Upper lobe of left lung (tissue), 6 donors: ENCODE results near the gene KRT78. TPM values are rescaled to one million over a fixed set of nuclear protein-coding genes. Genes with fewer than 3 reads are reported as not detected.

ENCODE experiments used
- ATAC-seq, 2 donors: fragments of 200-7000 bp; cut with Tn5 transposase; one replicate each; pipeline ENCODE4 v1.9.1; 2022; ENCODE audit warnings: mild to moderate bottlenecking in 2 of 2, moderate library complexity in 2 of 2; ENCODE audit not compliant: low FRiP score in 2 of 2
- DNase-seq, 2 donors: peaks; one replicate each; pipeline ENCODE4 v3.0.0-alpha.2; 2019 to 2020
- H3K27ac ChIP-seq, 4 donors: fragments of 200-600 bp; sonication (generic); one replicate each; pipeline ENCODE4 v1.5.1; 2016 to 2019
- H3K27me3 ChIP-seq, 4 donors: fragments of 200-600 bp; sonication (generic); one replicate each; pipeline ENCODE4 v1.5.1; 2017 to 2019
- H3K36me3 ChIP-seq, 4 donors: fragments of 200-600 bp; sonication (generic); one replicate each; pipeline ENCODE4 v1.5.1; 2016 to 2019
- H3K4me1 ChIP-seq, 4 donors: fragments of 200-600 bp; sonication (generic); one replicate each; pipeline ENCODE4 v1.5.1; 2018 to 2019
- H3K4me3 ChIP-seq, 4 donors: fragments of 200-600 bp; sonication (generic); one replicate each; pipeline ENCODE4 v1.5.1; 2017 to 2019; ENCODE audit warnings: mild to moderate bottlenecking in 2 of 4, moderate library complexity in 1 of 4
- H3K9me3 ChIP-seq, 4 donors: fragments of 200-600 bp; sonication (generic); one replicate each; pipeline ENCODE4 v1.5.1; 2018 to 2019
- CTCF ChIP-seq, 6 experiments: fragments of 450-650 bp in 4 of 6; fragments of 200-600 bp in 2 of 6; sonication (generic) in 2 of 6; IDR thresholded peaks; one replicate each; pipeline ENCODE4 v1.5.1; 2016 to 2019; ENCODE audit warnings: antibody characterized with exemption in 6 of 6
- EP300 ChIP-seq, 4 donors: sonication (generic); formaldehyde crosslinking; IDR thresholded peaks; one replicate each; pipeline ENCODE4 v1.5.1; 2017; ENCODE audit warnings: antibody characterized with exemption in 4 of 4, control low read depth in 2 of 4
- POLR2A ChIP-seq, 4 donors: fragments of 450-650 bp; IDR thresholded peaks; one replicate each; pipeline ENCODE4 v1.5.1; 2016 to 2017; ENCODE audit warnings: antibody characterized with exemption in 4 of 4, mild to moderate bottlenecking in 2 of 4
- POLR2AphosphoS5 ChIP-seq, 2 donors: sonication (generic); formaldehyde crosslinking; IDR thresholded peaks; one replicate each; pipeline ENCODE4 v1.5.1; 2017; ENCODE audit warnings: antibody characterized with exemption in 2 of 2
- WGBS, 2 donors: methylation state at CpG; one replicate each; pipeline ENCODE4 v1.1.5; 2017 to 2018; 5-methylcytosine and 5-hydroxymethylcytosine counted together
- total RNA-seq, 6 donors: library from RNA; depleted of rRNA in 4 of 6; stranded (reverse); fragments of >200 nt in 4 of 6; gene quantifications; one replicate each; pipeline versions ENCODE4 v1.1.0 to v1.2.1, GENCODE V29; 2016 to 2021
- donor health status: DM: no; HTN: no; CAD: no; lungs with moderate emphysema.
- donor health status: DM: no; HTN: yes; CAD: no; lungs with severe emphysema.

KRT78 gene
- total RNA-seq, 6 donors from 2014 or later: 0.13 to 0.30 TPM; not detected in 4

GRCh38 chr12:52826611-52827498, 21.9 kb downstream of the KRT78 start:
- TF ChIP-seq POLR2A (IDR thresholded peaks at IDR 0.05) (no peak), POLR2AphosphoS5 (IDR thresholded peaks at IDR 0.05) (no peak), CTCF (IDR thresholded peaks at IDR 0.05) (no peak), EP300 (IDR thresholded peaks at IDR 0.05) (no peak)
- DNase-seq (no peak), ATAC-seq (no peak)
- Histone ChIP-seq H3K27me3 (no peaks in the 10 kb centered on the region), H3K36me3 (no peaks in the 10 kb centered on the region), H3K4me3 (no peak overlapping the region), H3K27ac (no peak overlapping the region), H3K4me1 (peaks cover 0 to 12% (median 2%) of the 10 kb centered on the region in 4 donors), H3K9me3 (no peaks in the 10 kb centered on the region)
- WGBS, 2 donors: 87 to 89% methylated on average over 9 to 11 of the region's 11 CpGs

GRCh38 chr12:52825961-52826360, 22.8 kb downstream of the KRT78 start:
- Histone ChIP-seq H3K27ac (no peak overlapping the region), H3K4me3 (no peak overlapping the region), H3K36me3 (no peaks in the 10 kb centered on the region), H3K27me3 (no peaks in the 10 kb centered on the region), H3K9me3 (no peaks in the 10 kb centered on the region), H3K4me1 (peaks cover 0 to 14% (median 2%) of the 10 kb centered on the region in 4 donors)
- ATAC-seq (no peak), DNase-seq (no peak)
- 75 to 80% methylated on average over 4 of the region's 4 CpGs for WGBS, 2 donors
- TF ChIP-seq CTCF (IDR thresholded peaks at IDR 0.05) (no peak), POLR2AphosphoS5 (IDR thresholded peaks at IDR 0.05) (no peak), EP300 (IDR thresholded peaks at IDR 0.05) (no peak), POLR2A (IDR thresholded peaks at IDR 0.05) (no peak)

GRCh38 chr12:52824741-52825410, 23.9 kb downstream of the KRT78 start:
- H3K36me3 ChIP-seq: no peaks in the 10 kb centered on the region
- H3K4me1 ChIP-seq: peaks cover 0 to 14% (median 2%) of the 10 kb centered on the region in 4 donors
- no peak for TF ChIP-seq POLR2A (IDR thresholded peaks at IDR 0.05)
- TF ChIP-seq POLR2AphosphoS5 (IDR thresholded peaks at IDR 0.05): no peak
- no peak for TF ChIP-seq CTCF (IDR thresholded peaks at IDR 0.05)
- TF ChIP-seq EP300 (IDR thresholded peaks at IDR 0.05): no peak
- H3K27ac ChIP-seq: no peak overlapping the region
- WGBS, 2 donors: 92 to 100% methylated on average over 1 to 5 of the region's 5 CpGs
- no peak overlapping the region for H3K4me3 ChIP-seq
- H3K9me3 ChIP-seq: no peaks in the 10 kb centered on the region
- no peaks in the 10 kb centered on the region for H3K27me3 ChIP-seq
- no peak for ATAC-seq
- no peak for DNase-seq

- TF ChIP-seq CTCF (IDR thresholded peaks at IDR 0.05): no peak
- no peak for TF ChIP-seq EP300 (IDR thresholded peaks at IDR 0.05)
- no peak for TF ChIP-seq POLR2A (IDR thresholded peaks at IDR 0.05)
- no peak for TF ChIP-seq POLR2AphosphoS5 (IDR thresholded peaks at IDR 0.05)
- ATAC-seq (no peak), DNase-seq (no peak)
- Histone ChIP-seq H3K27ac (no peak overlapping the region), H3K9me3 (no peaks in the 10 kb centered on the region), H3K4me3 (no peak overlapping the region), H3K4me1 (peaks cover 0 to 14% (median 2%) of the 10 kb centered on the region in 4 donors), H3K36me3 (no peaks in the 10 kb centered on the region), H3K27me3 (no peaks in the 10 kb centered on the region)
- WGBS, 2 donors: 86 to 91% methylated on average over 5 to 15 of the region's 15 CpGs
Observed at GRCh38 chr12:52823761-52824450, 24.9 kb downstream of the KRT78 start.
